IPS-NIHi11 (cell line): ENCODE measurements around the gene PXK.

ENCODE experiments used
- DNase-seq: peaks from one replicate; pipeline ENCODE4 v3.0.0; 2012; ENCODE audit warnings: mixed read lengths, low spot score

Gene PXK

DNA sequence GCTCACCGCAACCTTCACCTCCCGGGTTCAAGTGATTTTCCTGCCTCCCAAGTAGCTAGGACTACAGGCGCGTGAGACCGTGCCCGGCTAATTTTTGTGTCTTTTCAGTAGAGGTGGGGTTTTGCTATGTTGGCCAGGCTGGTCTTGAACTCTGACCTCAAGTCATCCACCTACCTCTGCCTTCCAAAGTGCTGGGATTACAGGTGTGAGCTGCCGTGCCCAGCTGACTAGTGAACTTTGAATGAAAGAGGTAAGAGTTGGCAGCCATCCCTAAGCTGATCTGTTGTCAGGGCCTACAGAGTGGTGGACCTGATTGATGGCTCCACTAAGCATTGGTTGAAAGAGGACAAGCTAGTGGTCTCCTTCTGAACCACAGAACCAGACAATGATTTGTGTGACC lies 15.3 kb downstream of the PXK start:
- DNase-seq: no peak

DNA sequence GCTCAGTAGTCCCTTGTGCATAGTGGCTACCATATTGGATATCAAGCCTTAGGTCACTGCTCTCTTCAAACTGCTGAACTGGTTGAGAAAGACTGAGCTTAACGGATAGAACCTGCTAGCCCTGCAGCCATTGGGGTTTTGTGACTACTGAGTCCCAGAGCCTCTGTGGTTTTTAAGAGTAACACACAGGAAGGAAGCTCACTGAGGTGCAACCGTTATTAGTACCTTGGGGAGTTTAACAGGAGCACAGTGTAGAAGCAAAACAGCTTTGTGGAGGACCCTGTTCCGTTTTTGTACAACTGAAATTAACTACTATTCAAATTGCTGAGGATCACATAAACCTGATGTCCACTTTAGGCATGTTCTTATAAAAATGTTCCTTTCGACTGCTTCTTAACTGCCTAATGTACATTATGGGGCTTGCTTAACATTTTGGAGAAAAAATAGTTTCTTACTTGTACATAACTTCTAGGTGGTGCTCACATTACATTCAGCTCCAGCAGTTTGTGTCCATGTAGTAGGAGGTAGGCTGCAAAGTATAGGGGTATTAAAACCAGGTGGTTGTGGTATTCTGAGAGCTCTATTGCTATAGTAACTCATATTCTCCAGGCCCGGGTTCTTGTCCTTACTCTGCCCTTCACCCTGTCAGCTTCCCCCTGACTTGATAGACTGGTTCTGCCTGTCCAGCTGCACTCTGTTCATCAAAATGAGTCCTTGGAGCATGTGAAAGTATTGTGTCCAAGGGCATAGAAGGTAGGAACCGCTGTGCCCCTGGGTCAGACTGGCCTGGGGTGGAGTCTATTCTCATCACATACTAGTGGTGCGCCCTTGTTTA lies 17.3 kb downstream of the PXK start:
- no peak for DNase-seq

DNA sequence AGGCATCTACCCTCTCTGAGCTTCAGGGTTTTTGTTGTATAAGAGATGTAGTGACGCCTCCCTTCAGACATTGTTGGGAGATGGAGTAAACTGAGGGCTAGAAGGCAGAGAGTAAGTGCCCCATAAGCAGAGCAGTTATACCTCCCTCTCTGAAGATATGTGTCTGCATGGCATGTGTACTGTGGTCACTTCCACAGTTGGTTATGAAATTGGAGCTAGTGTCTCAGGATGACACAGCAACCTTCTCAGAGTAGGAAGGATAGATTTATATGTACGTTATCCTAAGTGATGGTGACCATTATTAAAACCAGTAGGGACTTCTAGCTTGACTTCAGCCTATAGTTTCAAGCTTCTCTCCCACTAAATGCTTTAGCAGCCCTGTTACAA lies 17.9 kb downstream of the PXK start:
- DNase-seq: no peak

DNA sequence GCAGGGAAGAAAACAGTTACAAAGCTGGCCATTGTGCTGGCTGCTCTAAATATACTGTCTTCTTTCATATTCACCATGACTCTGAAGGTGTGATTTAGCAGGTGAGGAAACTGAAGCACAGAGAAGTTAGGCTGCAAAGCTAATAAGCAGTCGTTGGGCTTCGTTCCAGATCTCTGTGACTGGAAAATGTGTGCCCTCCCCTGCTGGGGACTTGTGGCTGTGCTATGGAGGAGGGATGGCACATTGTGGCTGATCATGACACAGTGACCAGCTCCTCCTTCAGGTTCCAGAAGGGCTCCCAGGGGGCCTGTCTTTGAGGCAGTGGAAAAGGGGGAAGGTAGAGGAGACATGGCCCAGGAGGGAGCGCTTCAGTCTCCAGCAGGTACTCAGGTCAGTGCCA lies 19.2 kb downstream of the PXK start:
- DNase-seq: no peak

DNA sequence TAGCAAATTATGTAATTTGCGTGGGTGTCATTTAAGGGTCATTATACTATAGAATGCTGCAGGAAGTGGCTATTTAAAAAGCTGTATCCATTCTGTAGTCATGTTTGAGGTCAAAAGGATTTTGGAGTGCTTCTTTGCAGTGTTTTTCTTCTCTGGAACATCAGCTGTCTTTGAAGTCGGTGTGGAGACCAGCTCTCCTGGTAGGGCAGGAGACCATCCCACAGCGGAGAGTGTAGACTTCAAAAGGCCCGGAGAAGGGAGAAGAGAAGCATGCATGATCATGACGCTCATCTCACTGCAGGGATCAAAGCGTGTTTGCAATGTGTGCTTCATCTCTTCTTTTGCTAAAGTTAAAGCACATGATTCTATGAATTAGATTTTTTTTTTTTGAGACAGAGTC lies 19.9 kb downstream of the PXK start:
- DNase-seq: no peak

DNA sequence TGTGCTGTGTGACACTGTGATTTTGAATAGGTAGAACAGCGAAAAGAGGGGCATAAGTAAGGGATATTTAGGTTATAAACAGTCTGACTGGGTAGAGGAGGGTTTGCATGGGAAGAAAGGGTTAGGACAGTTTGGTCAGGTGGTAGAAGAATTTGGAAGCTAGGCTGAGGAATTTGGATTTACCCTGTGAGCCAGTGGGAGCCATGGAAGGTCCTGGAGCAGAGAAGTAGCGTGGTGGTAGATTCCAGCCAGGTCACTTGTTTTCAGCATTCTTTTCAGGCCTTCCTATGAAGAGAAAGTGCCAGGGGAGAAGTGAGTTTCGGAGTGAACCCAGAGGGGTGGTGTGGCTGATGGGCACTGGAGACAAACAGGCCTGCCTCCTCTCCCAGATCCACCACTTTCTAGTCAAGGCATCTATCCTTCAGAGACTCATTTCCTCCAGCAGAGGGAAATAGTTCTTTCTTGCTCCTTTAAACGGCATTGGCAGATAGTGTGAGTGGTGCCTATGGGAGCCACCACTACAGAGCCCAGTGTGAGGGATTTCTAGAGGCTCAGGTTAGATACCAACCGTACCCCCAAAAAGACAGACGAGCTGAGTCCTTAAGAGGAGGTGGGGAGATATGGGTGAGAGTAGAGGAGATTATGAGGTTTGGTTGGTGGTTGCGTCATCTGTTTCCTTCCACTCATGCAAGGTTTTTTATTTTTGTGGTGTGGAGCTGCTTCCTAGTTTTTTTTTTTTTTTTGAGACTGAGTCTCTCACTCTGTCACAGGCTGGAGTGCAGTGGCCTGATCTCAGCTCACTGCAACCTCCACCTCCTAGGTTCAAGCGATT lies 21.2 kb downstream of the PXK start:
- DNase-seq: no peak

DNA sequence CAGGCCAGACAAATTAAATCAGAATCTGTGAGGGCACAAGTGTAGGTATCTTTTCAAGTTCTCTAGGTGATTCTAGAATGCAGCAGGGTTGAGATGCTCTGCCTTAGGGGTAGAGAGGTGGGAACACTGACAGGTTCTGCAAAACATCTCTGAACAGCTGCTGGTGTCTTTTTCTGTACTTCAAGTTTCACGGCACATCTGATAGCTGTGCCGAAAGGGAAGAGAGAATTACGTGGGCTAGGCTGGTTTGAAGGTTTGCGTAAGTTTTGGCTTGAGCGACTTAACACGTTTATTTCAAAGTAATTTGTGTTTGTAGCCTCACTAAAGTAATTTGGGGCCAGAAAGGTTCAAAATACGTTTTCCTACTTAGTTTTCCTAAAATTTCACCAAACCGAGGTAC lies 22.5 kb downstream of the PXK start:
- DNase-seq: no peak

DNA sequence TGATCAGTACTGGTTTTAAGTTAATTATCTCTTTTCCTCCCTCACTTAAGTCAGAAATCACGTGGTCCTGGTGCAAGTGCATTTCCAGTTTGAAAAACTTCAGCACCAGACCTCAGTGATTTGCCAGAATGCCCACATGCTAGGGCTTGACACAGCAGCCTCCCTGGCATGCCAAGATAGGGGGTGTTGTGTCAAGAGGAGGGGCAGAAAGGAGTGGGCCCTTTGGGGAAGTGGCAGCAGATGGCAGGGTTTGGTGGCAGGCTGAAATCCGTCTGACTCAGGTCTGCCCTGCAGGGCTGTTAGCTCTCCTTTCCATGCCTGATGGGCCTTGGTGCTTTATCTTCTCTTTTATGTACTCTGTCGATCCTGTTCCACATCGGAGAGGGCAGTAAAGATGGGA lies 23.4 kb downstream of the PXK start:
- no peak for DNase-seq

DNA sequence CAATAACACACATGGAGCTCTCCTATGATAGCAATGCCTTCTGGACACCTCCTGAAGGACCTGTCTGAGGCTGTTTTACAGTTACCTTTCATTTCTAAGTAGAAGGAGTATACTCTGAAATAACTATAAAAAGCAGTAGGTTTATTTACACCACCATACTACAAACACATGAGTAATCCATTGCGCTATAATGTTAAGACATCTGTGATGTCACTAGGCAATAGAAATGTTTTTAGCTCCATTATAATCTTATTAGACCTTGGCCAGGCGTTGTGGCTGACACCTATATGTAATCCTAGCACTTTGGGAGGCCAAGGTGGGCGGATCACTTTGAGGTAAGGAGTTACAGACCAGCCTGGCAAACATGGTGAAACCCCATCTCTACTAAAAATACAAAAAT lies 24.7 kb downstream of the PXK start:
- no peak for DNase-seq

DNA sequence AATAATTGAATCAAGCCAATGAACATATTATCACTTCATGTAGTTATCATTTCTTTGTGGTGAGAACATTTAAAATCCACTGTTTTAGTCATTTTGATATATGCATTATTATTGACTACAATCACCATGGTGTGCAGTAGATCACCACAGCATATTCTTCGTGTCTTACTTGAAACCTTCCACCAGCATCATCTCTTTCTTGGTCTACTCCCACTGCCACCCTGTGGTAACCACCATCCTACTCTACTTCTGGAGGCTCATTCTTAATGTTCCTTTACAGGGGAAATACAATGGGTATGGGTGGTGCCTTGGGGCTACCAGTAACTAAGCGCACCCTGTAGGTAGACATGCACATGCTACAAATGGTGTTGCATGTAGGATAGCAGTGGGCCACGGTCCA lies 25.4 kb downstream of the PXK start:
- DNase-seq: no peak

DNA sequence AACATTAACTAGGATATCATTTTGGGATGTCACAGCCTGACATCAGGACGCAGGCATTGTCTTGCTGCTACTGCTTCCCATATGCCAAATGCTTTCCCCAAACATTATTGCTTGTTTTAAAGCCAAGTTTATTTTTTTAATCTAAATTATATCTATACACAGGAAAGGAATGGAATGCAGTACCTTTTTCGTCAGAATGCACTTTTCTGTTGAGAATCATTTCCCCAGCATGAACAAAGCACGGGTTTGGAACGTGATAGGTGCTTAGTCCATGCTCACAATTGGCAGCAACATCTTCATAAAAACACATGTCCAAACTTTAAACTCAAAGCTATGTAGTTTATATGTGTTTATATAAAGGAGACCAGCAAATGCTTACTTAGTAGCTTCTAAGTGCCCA lies 26.1 kb downstream of the PXK start:
- DNase-seq: no peak

DNA sequence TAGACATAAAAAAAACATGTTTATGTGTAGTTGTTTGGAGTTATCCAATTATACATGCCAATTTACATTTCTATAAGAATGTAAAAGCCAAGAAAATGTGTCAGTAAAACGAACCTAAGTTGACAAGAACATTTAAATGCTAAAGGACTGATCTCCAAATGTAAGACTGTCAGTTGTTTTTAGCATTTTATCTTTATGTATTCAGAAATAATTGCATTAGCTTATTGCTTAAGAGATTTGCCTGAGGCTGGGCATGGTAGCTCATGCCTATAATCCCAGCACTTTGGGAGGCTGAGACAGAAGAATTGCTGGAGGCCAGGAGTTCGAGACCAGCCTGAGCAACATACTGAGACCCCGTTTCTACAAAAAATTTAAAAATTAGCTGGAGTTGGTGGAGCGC lies 26.9 kb downstream of the PXK start:
- DNase-seq: no peak

DNA sequence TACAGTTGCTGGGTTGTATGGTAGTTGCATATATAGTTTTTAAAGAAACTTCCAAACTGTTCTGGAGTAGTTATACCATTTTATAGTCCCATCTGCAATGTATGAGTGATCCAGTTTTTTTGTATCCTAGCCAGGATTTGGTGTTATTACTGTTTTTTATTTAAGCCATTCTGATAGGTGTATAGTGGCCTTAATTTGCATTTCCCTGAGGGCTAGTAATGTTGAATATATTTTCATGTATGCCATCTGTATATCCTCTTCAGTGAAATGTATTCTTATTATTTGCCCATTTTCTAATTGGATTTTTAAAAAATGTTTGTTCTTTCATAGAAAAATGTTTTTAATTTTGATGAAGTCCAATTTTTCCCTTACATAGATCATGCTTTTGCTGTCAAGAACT lies 29.2 kb downstream of the PXK start:
- DNase-seq: no peak

DNA sequence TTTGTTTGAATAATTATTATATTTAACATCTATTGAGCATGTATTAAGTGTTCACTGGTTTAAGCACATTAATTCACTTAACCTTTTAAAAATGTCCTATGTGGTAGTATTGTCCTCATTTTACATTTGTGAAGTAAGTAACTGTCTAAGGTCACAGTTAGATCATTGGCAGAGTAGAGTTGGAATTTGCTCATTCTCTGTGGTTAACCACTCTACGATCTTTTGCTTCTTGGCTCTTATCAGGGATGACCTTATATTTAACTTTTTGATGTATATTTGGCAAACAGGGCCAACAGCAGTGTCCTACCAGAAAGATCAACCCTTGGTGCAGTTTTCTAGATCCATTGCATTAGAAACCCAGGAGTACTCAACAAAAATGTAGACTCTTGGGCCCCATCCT lies 34.0 kb downstream of the PXK start:
- no peak for DNase-seq

DNA sequence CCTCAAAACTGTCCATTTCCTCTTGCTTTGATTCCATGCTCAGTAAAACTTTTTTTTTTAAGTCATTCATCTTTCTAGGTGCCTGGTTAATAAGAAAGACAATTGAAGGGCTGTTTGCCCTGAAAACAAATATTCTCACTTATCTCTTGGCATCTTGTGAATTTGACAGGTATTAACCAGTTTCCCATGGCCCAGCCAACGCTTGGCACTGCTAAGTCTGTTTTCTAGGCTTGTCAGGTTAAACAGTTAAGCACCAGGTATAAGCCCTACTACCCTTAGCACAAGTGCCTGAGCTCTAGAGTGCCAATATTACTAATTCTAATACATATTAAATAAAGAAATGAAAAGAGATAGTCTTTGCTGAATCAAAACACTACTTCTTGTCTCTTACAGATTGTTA lies 36.3 kb downstream of the PXK start:
- DNase-seq: no peak

DNA sequence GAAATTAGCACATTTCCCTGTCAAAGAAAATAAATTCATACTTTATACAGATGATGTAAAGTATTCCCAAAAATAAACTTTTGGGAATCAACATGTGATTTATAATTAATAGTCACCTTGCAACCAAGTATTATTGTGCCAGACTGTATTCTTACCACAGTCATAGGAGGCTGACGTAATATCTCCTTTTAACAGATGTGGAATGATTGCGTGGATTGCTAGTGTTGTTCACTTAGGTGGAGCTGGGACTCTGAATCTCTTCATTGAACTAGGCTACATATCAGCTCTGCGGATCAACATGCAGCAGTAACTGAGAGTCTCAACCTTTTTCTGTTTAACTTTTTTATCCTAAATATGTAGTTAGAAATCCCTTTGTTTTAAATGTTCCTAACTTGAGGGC lies 37.2 kb downstream of the PXK start:
- DNase-seq: no peak

DNA sequence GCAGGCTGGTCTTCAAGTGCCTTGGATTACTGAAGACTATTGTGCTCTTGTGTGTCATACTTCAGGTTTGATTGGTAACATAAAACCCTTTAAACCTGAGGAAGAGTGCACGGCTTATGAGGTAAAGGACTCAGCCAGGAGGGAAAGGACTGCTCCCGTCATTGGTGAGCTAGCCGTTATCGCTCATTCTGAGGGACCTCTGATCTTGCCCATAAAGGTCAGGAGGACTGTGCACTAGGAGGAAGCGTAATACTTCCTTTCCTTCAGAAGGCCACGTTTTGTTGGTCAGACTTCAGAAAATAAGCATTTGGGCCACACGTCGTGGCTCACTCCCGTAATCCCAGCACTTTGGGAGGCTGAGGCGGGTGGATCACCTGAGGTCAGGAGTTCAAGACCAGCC lies 37.7 kb downstream of the PXK start:
- DNase-seq: no peak

DNA sequence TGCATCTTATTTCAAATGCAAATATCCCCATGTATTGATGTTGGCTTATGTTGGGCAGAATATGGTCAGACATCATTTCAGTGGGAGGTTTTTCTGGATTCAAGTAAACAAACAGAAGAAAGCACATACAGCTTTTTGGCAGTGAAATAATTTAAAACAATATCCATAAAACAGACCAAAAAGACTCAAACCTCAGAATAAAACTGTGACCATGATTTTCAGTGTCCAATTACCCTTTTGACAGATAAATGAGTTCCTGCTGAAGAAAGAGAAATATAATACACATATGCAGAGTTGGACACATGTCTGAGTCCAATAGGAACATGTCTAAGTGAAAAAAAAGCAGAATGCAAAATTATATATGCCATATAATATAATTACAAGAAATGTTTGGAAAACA lies 39.1 kb downstream of the PXK start:
- DNase-seq: no peak

DNA sequence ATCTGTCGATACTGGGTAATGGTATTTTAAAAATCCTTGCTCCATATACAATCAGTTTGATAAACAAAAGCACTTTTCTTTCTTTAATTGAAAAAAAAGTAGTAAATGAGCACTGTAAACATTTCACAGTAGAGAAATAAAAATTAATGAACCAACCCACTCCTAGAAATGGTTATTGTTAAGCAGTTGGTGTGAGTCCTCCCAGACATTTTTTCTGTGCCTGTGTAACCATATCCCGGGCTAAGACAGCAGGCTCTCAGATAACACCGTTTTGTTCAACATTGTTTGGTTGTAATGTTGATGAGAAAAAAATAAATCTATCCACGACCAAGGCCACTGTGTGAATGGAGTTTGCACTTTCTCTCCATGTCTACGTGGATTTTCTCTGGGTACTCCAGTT lies 42.6 kb downstream of the PXK start:
- no peak for DNase-seq

DNA sequence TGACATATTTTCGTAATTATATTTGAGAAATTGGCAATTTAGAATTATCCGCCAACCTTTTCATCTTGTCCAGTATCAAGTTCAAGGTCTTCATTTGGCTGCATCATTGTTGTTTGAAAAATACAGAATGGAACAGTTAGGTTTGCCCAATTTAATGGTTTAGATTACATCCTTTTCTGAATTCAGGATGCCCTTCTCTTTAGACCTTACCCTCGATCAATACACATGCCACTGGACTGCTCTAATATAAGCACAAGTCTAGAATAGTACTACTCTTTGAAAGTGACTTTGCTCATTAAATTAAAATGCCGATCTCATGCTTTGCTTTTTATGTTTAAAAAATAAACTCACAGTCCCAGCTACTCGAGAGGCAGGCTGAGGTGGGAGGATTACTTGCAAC lies 44.5 kb downstream of the PXK start:
- DNase-seq: no peak

DNA sequence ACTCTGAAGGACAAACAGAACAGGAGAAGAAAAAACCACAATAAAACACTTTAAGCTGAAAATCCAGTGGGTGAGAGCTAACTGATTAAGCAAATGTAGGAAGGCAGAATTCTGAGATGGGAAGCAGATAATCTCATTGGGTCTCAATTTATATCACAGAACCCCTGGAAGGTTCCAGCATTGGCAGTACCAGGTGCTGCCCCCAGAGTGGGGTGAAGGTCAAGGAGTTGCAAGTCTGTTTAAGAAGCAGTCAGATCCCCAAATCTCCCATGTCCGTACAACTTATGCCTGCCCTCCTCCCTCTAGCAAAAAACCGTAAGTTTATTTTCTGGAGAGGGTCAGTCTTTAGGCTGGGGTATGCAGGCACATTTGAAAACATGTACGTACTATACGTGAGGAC lies 45.1 kb downstream of the PXK start:
- no peak for DNase-seq

DNA sequence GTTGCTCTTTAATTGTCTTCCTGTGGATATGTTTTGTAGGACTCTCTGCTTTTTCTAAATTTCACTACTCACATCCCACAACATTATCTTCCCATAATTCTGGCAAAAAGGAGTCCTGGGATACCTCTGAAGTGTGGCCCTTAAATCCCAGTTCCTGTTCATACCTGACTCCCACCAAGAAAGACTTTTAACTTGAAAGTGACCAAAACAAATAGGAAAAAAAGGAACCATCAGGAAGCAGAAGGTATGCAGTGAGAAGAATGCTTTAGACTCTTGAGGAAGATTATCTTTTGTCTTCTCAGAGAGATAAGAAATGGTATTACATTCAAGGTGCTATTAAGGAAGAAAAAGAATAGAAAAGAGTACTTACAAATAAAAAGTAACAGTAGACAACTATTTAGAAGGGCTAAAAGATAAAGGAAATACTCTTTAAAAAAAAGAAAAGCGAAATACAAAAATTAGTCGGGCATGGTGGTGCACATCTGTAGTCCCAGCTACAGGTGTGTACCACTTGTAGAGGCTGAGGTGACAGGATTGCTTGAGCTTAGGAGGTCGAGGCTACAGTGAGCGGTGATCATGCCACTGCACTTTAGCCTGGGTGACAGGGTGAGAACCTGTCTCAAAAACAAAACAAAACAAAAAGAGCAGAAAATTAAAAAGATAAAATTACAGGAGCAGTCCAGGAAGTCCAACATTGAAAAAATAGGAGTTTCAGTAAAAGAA lies 46.8 kb downstream of the PXK start:
- DNase-seq: no peak

DNA sequence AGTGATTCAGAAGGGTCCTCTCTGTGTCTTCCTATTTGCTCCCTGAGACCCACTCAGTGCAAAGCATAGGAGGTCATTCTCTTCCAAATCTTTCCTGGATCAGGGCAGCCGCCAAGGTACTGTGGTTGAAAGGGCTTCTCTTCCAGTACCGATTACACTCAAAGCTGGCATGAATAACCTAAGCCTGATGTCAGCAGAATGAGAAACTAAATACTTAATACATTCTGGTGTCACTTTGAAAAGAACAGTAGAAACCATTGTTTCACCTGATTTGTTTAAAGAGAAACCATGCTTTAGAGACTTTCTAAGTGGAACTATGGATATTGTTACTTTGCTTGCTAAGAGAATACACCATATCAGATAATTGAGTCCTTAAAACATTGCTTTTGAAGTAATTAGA lies 50.8 kb downstream of the PXK start:
- no peak for DNase-seq
